Upper lobe of left lung (tissue), 6 donors: ENCODE data around the gene DNAAF3. TPM values are rescaled to one million over a fixed set of nuclear protein-coding genes. Genes with fewer than 3 reads are reported as not detected.
"Not testable (repeated sequence)": the region's sequence is repeated elsewhere in the genome, so short reads cannot be mapped to it uniquely, and the experiment has no call there.

ENCODE experiments used
- ATAC-seq, 2 donors: fragments of 200-7000 bp; cut with Tn5 transposase; one replicate each; pipeline ENCODE4 v1.9.1; 2022; ENCODE audit warnings: mild to moderate bottlenecking in 2 of 2, moderate library complexity in 2 of 2; ENCODE audit not compliant: low FRiP score in 2 of 2
- DNase-seq, 2 donors: peaks; one replicate each; pipeline ENCODE4 v3.0.0-alpha.2; 2019 to 2020
- H3K27ac ChIP-seq, 4 donors: fragments of 200-600 bp; sonication (generic); one replicate each; pipeline ENCODE4 v1.5.1; 2016 to 2019
- H3K27me3 ChIP-seq, 4 donors: fragments of 200-600 bp; sonication (generic); one replicate each; pipeline ENCODE4 v1.5.1; 2017 to 2019
- H3K36me3 ChIP-seq, 4 donors: fragments of 200-600 bp; sonication (generic); one replicate each; pipeline ENCODE4 v1.5.1; 2016 to 2019
- H3K4me1 ChIP-seq, 4 donors: fragments of 200-600 bp; sonication (generic); one replicate each; pipeline ENCODE4 v1.5.1; 2018 to 2019
- H3K4me3 ChIP-seq, 4 donors: fragments of 200-600 bp; sonication (generic); one replicate each; pipeline ENCODE4 v1.5.1; 2017 to 2019; ENCODE audit warnings: mild to moderate bottlenecking in 2 of 4, moderate library complexity in 1 of 4
- H3K9me3 ChIP-seq, 4 donors: fragments of 200-600 bp; sonication (generic); one replicate each; pipeline ENCODE4 v1.5.1; 2018 to 2019
- EP300 ChIP-seq, 4 donors: sonication (generic); formaldehyde crosslinking; IDR thresholded peaks; one replicate each; pipeline ENCODE4 v1.5.1; 2017; ENCODE audit warnings: antibody characterized with exemption in 4 of 4, control low read depth in 2 of 4
- POLR2A ChIP-seq, 4 donors: fragments of 450-650 bp; IDR thresholded peaks; one replicate each; pipeline ENCODE4 v1.5.1; 2016 to 2017; ENCODE audit warnings: antibody characterized with exemption in 4 of 4, mild to moderate bottlenecking in 2 of 4
- POLR2AphosphoS5 ChIP-seq, 2 donors: sonication (generic); formaldehyde crosslinking; IDR thresholded peaks; one replicate each; pipeline ENCODE4 v1.5.1; 2017; ENCODE audit warnings: antibody characterized with exemption in 2 of 2
- WGBS, 2 donors: methylation state at CpG; one replicate each; pipeline ENCODE4 v1.1.5; 2017 to 2018; 5-methylcytosine and 5-hydroxymethylcytosine counted together
- total RNA-seq, 6 donors: library from RNA; depleted of rRNA in 4 of 6; stranded (reverse); fragments of >200 nt in 4 of 6; gene quantifications; one replicate each; pipeline versions ENCODE4 v1.1.0 to v1.2.1, GENCODE V29; 2016 to 2021
- TF ChIP-seq, protein P1 (sequence below), 6 experiments: fragments of 450-650 bp in 4 of 6; fragments of 200-600 bp in 2 of 6; sonication (generic) in 2 of 6; IDR thresholded peaks; one replicate each; pipeline ENCODE4 v1.5.1; 2016 to 2019; ENCODE audit warnings: antibody characterized with exemption in 6 of 6
- donor health status: DM: no; HTN: no; CAD: no; lungs with moderate emphysema.
- donor health status: DM: no; HTN: yes; CAD: no; lungs with severe emphysema.

Gene DNAAF3
- total RNA-seq, 6 donors from 2014 or later, result 4.2 to 27.4 (median 18.3) TPM

DNA sequence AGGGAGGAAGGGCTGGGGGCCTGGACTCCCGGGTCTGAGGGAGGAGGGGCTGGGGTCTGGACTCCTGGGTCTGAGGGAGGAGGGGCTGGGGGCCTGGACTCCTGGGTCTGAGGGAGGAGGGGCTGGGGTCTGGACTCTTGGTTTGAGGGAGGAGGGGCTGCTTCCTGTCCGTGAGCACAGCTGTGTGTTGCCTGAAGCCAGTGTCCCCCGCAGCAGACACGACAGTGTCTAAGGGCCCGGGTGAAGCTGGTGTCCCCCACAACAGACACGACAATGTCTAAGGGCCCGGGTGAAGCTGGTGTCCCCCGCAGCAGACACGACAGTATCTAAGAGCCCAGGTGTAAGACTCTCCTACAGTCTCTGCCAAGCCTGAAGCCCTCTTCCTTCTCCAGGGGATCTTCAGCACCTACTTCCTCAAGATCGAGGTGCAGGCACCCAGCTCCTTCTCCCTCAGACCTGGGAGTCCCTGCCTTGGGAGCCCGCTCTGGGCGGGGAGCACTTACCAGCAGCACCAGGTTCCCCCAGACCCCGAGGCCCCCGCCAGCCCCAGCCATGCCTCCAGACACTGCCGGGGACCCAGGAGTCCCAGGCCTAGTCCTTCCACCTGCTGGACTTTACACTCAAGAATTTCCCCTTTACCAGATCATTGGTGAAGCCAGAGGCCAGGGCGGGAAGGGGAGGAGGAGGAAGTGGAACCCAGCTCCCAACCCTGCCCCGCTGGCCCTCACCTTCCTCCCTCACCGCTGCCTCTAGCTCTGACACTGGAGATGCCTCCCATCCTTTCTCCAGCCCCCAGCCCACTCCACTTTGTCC lies 42.7 kb upstream of the DNAAF3 start, which contains the start of gene PTPRH:
Gene PTPRH (minus strand): TSS at position 622 of the 813 bp plus-strand sequence. CDS start 68 bp downstream, at position 554.
- no peaks in the 10 kb centered on the region for H3K36me3 ChIP-seq
- H3K4me1 ChIP-seq, result peaks cover 0 to 6% (median 5%) of the 10 kb centered on the region in 4 donors
- H3K27ac ChIP-seq, result no peak within 1 kb of the TSS
- TF ChIP-seq, protein P1, sequence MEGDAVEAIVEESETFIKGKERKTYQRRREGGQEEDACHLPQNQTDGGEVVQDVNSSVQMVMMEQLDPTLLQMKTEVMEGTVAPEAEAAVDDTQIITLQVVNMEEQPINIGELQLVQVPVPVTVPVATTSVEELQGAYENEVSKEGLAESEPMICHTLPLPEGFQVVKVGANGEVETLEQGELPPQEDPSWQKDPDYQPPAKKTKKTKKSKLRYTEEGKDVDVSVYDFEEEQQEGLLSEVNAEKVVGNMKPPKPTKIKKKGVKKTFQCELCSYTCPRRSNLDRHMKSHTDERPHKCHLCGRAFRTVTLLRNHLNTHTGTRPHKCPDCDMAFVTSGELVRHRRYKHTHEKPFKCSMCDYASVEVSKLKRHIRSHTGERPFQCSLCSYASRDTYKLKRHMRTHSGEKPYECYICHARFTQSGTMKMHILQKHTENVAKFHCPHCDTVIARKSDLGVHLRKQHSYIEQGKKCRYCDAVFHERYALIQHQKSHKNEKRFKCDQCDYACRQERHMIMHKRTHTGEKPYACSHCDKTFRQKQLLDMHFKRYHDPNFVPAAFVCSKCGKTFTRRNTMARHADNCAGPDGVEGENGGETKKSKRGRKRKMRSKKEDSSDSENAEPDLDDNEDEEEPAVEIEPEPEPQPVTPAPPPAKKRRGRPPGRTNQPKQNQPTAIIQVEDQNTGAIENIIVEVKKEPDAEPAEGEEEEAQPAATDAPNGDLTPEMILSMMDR (IDR thresholded peaks at IDR 0.05), result no peak
- TF ChIP-seq POLR2A (IDR thresholded peaks at IDR 0.05) (no peak), EP300 (IDR thresholded peaks at IDR 0.05) (no peak), POLR2AphosphoS5 (IDR thresholded peaks at IDR 0.05) (no peak)
- no peaks in the 10 kb centered on the region for H3K27me3 ChIP-seq
- no peak for ATAC-seq
- H3K4me3 ChIP-seq, result no peak within 1 kb of the TSS
- DNase-seq, result no peak
- WGBS, 2 donors, result 53 to 66% methylated on average over 10 to 17 of the region's 18 CpGs
- H3K9me3 ChIP-seq, result peaks cover 0 to 13% (median 5%) of the 10 kb centered on the region in 4 donors

DNA sequence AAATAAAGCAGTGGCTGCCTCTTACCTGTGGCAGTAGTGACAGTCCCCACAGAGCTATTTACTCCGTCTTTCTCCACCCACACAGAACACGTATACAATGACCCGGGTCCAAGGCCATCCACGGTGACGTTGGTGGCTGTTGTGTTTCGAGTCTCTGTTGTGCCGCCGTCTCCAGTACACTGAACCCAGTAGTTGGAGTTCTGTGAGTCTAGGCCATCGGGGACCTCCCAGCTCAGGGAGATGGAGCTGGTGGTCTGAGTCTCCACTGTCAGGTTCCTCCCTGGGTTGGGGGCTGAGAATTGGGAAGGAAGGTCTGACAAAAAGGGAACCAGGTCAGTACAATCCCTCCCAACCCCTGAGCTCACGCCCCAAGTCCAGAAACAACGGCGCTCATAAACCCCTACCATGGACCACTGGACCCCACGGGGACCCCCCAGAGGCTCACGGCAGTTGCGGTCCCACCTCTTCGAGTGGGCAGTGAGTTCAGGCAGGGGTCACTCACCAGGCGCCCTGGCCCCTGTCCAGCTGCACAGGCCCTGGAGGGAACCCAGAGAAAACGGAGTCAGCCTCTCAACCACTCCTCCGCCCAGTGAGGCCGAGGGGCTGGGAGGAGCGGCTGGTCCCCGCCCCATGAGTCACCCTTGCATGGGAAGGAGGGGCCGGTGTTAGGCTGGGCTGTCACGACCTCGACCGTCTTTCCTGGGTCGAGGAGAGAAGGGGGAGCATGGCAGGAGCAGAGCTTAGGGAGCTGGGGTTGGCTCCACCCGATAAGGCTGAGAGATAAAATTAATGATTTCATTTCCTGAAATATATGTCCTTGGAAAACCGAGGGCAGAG lies 40.5 kb upstream of the DNAAF3 start:
- Histone ChIP-seq H3K9me3 (peaks cover 0 to under 1% (median 0%) of the 10 kb centered on the region in 4 donors), H3K27me3 (no peaks in the 10 kb centered on the region), H3K36me3 (no peaks in the 10 kb centered on the region), H3K4me1 (peaks cover 0 to 6% (median 5%) of the 10 kb centered on the region in 4 donors), H3K4me3 (no peak overlapping the region), H3K27ac (no peak overlapping the region)
- DNase-seq (peak; percentile 67 to 84), ATAC-seq (peak; percentile 80 to 98)
- WGBS, 2 donors, result 31 to 40% methylated on average over 24 of the region's 29 CpGs
- no peak for TF ChIP-seq POLR2AphosphoS5 (IDR thresholded peaks at IDR 0.05)

DNA sequence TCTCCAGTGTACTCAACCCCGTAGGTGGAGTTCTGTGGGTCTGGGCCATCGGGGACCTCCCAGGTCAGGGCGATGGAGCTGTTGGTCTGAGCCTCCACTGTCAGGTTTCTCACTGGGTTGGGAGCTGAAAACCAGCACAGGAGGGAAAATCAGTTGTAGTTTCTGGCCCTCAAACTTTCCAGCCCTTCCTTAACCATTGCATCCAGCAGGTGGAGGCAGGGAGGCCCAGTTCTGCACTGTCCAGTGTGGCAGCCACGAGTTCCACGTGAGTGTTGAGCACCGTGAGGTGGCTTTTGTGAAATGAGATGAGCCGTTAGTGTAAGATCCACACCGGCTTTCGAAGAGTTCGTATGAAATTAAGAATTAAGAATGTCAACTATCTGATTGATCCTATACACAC lies 35.8 kb upstream of the DNAAF3 start:
- not testable (repeated sequence) for H3K4me1 ChIP-seq, H3K27ac ChIP-seq, H3K36me3 ChIP-seq, DNase-seq, ATAC-seq, H3K27me3 ChIP-seq, H3K4me3 ChIP-seq, H3K9me3 ChIP-seq
- 54 to 67% methylated on average over 10 of the region's 10 CpGs for WGBS, 2 donors

DNA sequence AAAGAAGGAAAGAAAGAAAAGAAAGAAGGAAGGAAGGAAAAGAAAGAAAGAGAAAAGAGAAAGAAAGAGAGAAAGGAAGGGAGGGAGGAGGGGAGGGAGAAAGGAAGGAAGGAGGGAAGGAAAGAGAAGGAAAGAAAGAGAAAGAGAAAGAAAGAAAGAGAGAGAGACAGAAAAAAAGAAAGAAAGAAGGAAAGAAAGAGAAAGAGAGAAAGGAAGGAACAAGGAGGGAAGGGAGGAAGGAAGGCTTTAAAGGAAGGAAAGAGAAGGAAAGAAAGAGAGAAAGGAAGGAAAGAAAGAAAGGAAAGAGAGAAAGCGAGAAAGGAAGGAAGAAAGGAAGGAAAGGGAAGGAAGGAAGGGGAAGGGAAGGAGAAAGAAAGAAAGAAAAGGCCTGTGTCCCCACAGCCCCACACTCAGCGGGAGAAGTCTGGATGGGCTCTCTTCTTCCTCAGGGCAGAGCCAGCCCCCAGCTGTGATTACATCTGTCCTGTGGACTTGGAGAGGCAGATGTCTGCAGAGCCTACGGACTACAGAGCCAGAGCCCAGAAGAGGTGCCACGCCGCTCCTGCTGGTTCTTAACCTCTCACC lies 33.3 kb upstream of the DNAAF3 start:
- DNase-seq (no peak), ATAC-seq (no peak)
- no peaks in the 10 kb centered on the region for H3K4me1 ChIP-seq
- H3K4me3 ChIP-seq, result no peak overlapping the region
- H3K36me3 ChIP-seq, result no peaks in the 10 kb centered on the region
- TF ChIP-seq POLR2AphosphoS5 (IDR thresholded peaks at IDR 0.05), result no peak
- TF ChIP-seq, protein P1 (IDR thresholded peaks at IDR 0.05), result no peak
- no peak for TF ChIP-seq EP300 (IDR thresholded peaks at IDR 0.05)
- TF ChIP-seq POLR2A (IDR thresholded peaks at IDR 0.05), result no peak
- H3K27me3 ChIP-seq, result no peaks in the 10 kb centered on the region
- H3K9me3 ChIP-seq, result no peaks in the 10 kb centered on the region
- 52 to 61% methylated on average over 5 of the region's 5 CpGs for WGBS, 2 donors
- H3K27ac ChIP-seq, result no peak overlapping the region

DNA sequence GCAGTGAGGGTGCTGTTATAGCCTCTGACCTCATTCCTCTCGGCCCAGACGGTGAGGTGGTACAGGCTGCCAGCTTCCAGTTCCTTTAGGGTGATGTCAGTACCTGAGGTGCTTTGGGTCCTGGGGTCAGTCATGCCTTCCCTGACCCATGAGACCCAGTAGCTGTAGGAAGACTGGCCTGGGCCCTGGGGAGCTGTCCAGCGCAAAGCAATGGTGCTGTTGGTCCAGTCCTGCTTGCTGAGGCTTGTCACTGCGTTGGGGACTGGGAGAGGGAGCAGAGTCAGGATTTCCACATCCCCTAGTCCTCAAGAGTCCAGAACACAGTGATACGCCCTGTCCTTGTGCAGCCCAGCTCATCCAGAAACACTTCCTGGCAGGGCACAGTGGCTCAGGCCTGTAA lies 32.2 kb upstream of the DNAAF3 start:
- ATAC-seq (no peak), DNase-seq (no peak)
- 49 to 59% methylated on average over 5 of the region's 5 CpGs for WGBS, 2 donors
- no peak overlapping the region for H3K4me3 ChIP-seq
- no peak for TF ChIP-seq POLR2A (IDR thresholded peaks at IDR 0.05)
- no peak for TF ChIP-seq POLR2AphosphoS5 (IDR thresholded peaks at IDR 0.05)
- TF ChIP-seq EP300 (IDR thresholded peaks at IDR 0.05), result no peak
- TF ChIP-seq, protein P1 (IDR thresholded peaks at IDR 0.05), result no peak
- no peak overlapping the region for H3K27ac ChIP-seq
- no peaks in the 10 kb centered on the region for H3K36me3 ChIP-seq
- no peaks in the 10 kb centered on the region for H3K27me3 ChIP-seq
- H3K9me3 ChIP-seq, result no peaks in the 10 kb centered on the region
- no peaks in the 10 kb centered on the region for H3K4me1 ChIP-seq
